K562 (cell line): ENCODE data around the gene AGAP1. TPM values are rescaled to one million over a fixed set of nuclear protein-coding genes. Genes with fewer than 3 reads are reported as not detected.

ENCODE experiments used
- ATAC-seq: fragments of 200-7000 bp; cut with Tn5 transposase; 3 replicates; pipeline ENCODE4 v1.9.1; 2020; ENCODE audit warnings: moderate library complexity
- BruUV-seq: library from RNA; stranded (reverse); fragments of 400-500 nt; replicated peaks from 2 replicates; lab custom pipeline; 2021; lab: Mats Ljungman, UMichigan
- CTCF ChIA-PET: fragments of 300-600 bp; formaldehyde crosslinking; extraction: SDS; loops from one replicate; lab custom pipeline; 2021; ENCODE audit warnings: low intra/inter-chr PET ratio; lab: Yijun Ruan, JAX
- POLR2A ChIA-PET: fragments of 300-600, 350-650 bp; sonication (Branson Sonifier 250); formaldehyde crosslinking; extraction: SDS; loops from one replicate; lab custom pipeline; 2021; ENCODE audit warnings: antibody characterized with exemption, inconsistent platforms; lab: Yijun Ruan, JAX
- DNase-seq, 4 experiments: peaks; one replicate each; pipeline versions ENCODE4 v3.0.0 to v3.0.0-alpha.2; 2011 to 2018; ENCODE audit warnings: low spot score in 3 of 4, mixed read lengths in 3 of 4; ENCODE audit errors: extremely low read depth in 1 of 4
- FAIRE-seq: peaks from 2 replicates; lab custom pipeline; 2011; peaks lifted over from hg19 to GRCh38; lab: Jason Lieb, UNC
- H2AFZ ChIP-seq: 2 replicates; pipeline ENCODE4 v1.6.0; 2011; ENCODE audit warnings: low read depth, low read length, control low read depth, inconsistent platforms
- H3K27ac ChIP-seq: fragments of 200-600 bp; 3 replicates; pipeline ENCODE4 v1.8.0; 2011; ENCODE audit warnings: low read depth, mild to moderate bottlenecking, control low read depth, inconsistent platforms, low read length, moderate library complexity, mixed read lengths; ENCODE audit errors: extremely low read depth
- H3K27me3 ChIP-seq, 2 experiments: fragments of 300-600 bp in 1 of 2; 2 replicates in 1 of 2; 3 replicates in 1 of 2; pipeline versions ENCODE4 v1.6.0 to v1.8.0; 2011; ENCODE audit warnings: inconsistent platforms in 2 of 2, low read length in 2 of 2, mild to moderate bottlenecking in 1 of 2, mixed read lengths in 1 of 2, moderate library complexity in 1 of 2; ENCODE audit not compliant: control insufficient read depth in 2 of 2, insufficient read depth in 2 of 2
- H3K36me3 ChIP-seq: fragments of 300-600 bp; 3 replicates; pipeline ENCODE4 v1.8.0; 2011; ENCODE audit warnings: mild to moderate bottlenecking, low read length, inconsistent platforms; ENCODE audit not compliant: control insufficient read depth, insufficient read depth
- H3K4me1 ChIP-seq, 2 experiments: fragments of 200-600 bp in 1 of 2; replicated peaks in 1 of 2; 2 replicates in 1 of 2; 3 replicates in 1 of 2; pipeline versions ENCODE4 v1.5.1 to v1.8.0; 2011; ENCODE audit warnings: inconsistent platforms in 2 of 2, low read length in 2 of 2, mild to moderate bottlenecking in 1 of 2, mixed read lengths in 1 of 2, moderate library complexity in 1 of 2; ENCODE audit not compliant: control insufficient read depth in 2 of 2, insufficient read depth in 2 of 2
- H3K4me2 ChIP-seq: 2 replicates; pipeline ENCODE4 v1.6.1; 2011; ENCODE audit warnings: low read length, control low read depth, inconsistent platforms, mixed read lengths; ENCODE audit not compliant: insufficient read depth
- H3K4me3 ChIP-seq: fragments of 200-600 bp; sonication (generic), shearing (Covaris generic); 2 replicates; pipeline ENCODE4 v1.5.1; 2016; ENCODE audit warnings: control low read depth, inconsistent platforms
- H3K79me2 ChIP-seq: fragments of 200-600 bp; 3 replicates; pipeline ENCODE4 v1.8.0; 2011; ENCODE audit warnings: low read length, inconsistent platforms; ENCODE audit not compliant: control insufficient read depth, insufficient read depth
- H3K9ac ChIP-seq, 2 experiments: 2 replicates each; pipeline versions ENCODE4 v1.6.0 to v1.6.1; 2011; ENCODE audit warnings: low read depth in 2 of 2, low read length in 2 of 2, control low read depth in 1 of 2, inconsistent platforms in 1 of 2, mild to moderate bottlenecking in 1 of 2, mixed read lengths in 1 of 2; ENCODE audit not compliant: insufficient read depth in 1 of 2
- H3K9me1 ChIP-seq: one replicate; pipeline ENCODE4 v1.6.0; 2011; ENCODE audit warnings: inconsistent platforms, mild to moderate bottlenecking, low read length, moderate library complexity; ENCODE audit not compliant: control insufficient read depth, insufficient read depth
- H3K9me3 ChIP-seq: replicated peaks from 2 replicates; pipeline ENCODE4 v1.5.1; 2011; ENCODE audit warnings: low read depth, low read length, inconsistent platforms; ENCODE audit not compliant: control insufficient read depth, insufficient read depth
- H4K20me1 ChIP-seq: replicated peaks from 2 replicates; pipeline ENCODE4 v1.6.1; 2011; ENCODE audit warnings: low read length, inconsistent platforms, mixed read lengths; ENCODE audit not compliant: control insufficient read depth, insufficient read depth
- ZNF184 ChIP-seq: sonication (generic); formaldehyde crosslinking; IDR thresholded peaks from 2 replicates; pipeline ENCODE4 v1.5.0; 2020; ENCODE audit warnings: missing genetic modification reagents
- WGBS: fragments of 100-300 bp; shearing (Covaris generic); methylation state at CpG from one replicate; pipeline ENCODE4 v1.1.6; 2016; ENCODE audit warnings: low coverage, mixed read lengths; ENCODE audit not compliant: insufficient coverage; ENCODE audit errors: missing lambda C conversion rate; 5-methylcytosine and 5-hydroxymethylcytosine counted together
- in situ Hi-C: fragments of 300-500 bp; cut with MboI; formaldehyde crosslinking; loops from 4 replicates; pipeline ENCODE4 v1.15.0; 2018; ENCODE audit warnings: inconsistent platforms, mixed read lengths
- intact Hi-C: fragments of 100-400 bp; cut with micrococcal nuclease; formaldehyde crosslinking; loops from 2 replicates; pipeline ENCODE4 v1.14.2; 2022
- polyA plus RNA-seq, 8 experiments: library from polyadenylated mRNA; depleted of rRNA in 4 of 8; stranded (reverse) in 5 of 8; unstranded in 3 of 8; fragments of >200 nt; fragmentation: Nextera tagmentation in 2 of 8; fragmentation: Illumina TruSeq in 1 of 8; extraction: Ambion mirVana in 2 of 8; extraction: Trizol in 1 of 8; gene quantifications; 2 replicates each; pipeline versions ENCODE4 v1.2.1 to v1.2.3, GENCODE V29; 2011 to 2014; ENCODE audit warnings: inconsistent platforms in 1 of 8, missing spikeins in 1 of 8
- total RNA-seq, 7 experiments: library from RNA; depleted of rRNA in 6 of 7; stranded (reverse); fragments of >200 nt in 6 of 7; fragmentation: Illumina TruSeq in 2 of 7; extraction: Trizol in 2 of 7; gene quantifications; 2 replicates each; pipeline versions ENCODE4 v1.2.1 to v1.2.3, GENCODE V29; 2011 to 2021; ENCODE audit warnings: low replicate concordance in 1 of 7
- TF ChIP-seq, protein P1 (sequence below): sonication (generic); formaldehyde crosslinking; IDR thresholded peaks from 2 replicates; pipeline ENCODE4 v1.8.0; 2022; ENCODE audit warnings: missing genetic modification reagents, mild to moderate bottlenecking, borderline replicate concordance
- TF ChIP-seq, protein P2 (sequence below): fragments of 200-800 bp; sonication (Bioruptor generic); IDR thresholded peaks from 2 replicates; pipeline ENCODE4 v1.6.1; 2017; ENCODE audit warnings: missing genetic modification characterization, missing compliant biosample characterization

The AGAP1 gene
- total and polyA plus RNA-seq, 9 of the 15 experiments (the other 6 are each of a cell fraction or from before 2014, with no cell fraction given): 1.3 to 24.0 (median 10.6) TPM

DNA sequence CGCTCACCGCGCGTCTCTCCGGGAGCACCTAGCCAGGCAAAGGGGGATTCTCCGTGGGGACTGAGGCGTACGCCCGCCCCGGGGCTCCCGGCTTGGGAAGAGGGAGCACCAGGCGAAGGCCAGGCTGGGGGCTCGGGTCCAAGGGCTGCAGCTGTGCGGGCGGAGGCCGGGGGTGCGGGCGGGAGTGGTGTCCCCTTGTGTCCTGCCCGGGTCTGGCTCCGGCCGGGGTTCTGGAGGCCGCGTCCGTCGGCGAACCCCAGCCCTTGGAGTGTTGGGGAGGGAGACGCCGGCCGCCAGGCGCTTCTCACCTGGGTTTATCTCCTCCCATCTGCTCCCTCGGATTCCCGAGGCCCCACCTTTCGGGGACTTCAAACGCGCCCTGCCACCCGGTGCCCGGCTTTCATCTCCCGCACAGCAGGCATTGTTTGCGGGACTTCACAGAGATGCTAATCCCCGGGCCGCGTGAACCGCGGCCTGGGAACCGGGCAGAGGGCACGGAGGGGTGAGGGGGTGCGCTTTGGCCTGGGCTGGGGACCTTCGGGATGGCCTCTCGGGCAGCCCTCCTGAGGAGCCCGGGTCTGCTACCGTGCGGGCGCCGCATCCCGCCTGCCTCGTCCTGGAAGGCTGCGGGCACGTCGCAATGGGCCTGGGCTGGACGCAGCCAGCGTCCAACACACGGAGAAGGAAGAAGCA lies 679.3 kb downstream of the AGAP1 start:
- Histone ChIP-seq H3K9ac (no peak overlapping the region), H2AFZ (no peak overlapping the region), H3K27me3 (no peaks in the 10 kb centered on the region), H3K4me3 (no peak overlapping the region), H3K79me2 (no peaks in the 10 kb centered on the region), H3K9me3 (no peaks in the 10 kb centered on the region), H3K4me1 (peaks cover 2 to 17% of the 10 kb centered on the region in 2 experiments; a peak in 4 of 5 replicates), H4K20me1 (no peaks in the 10 kb centered on the region), H3K4me2 (no peak overlapping the region), H3K9me1 (no peaks in the 10 kb centered on the region), H3K27ac (no peak overlapping the region), H3K36me3 (no peaks in the 10 kb centered on the region)
- ATAC-seq (no peak), DNase-seq (no peak), FAIRE-seq (no peak)
- no TSS peak for BruUV-seq
- intact Hi-C loops: no loop called here
- ChIA-PET POLR2A (no interaction called here), CTCF (no interaction called here)
- whole genome bisulfite sequencing: 0% methylated on average over 1 of the region's 62 CpGs
- no peak for TF ChIP-seq ZNF184 (CRISPR knock-in tag)
- TF ChIP-seq, protein P1, sequence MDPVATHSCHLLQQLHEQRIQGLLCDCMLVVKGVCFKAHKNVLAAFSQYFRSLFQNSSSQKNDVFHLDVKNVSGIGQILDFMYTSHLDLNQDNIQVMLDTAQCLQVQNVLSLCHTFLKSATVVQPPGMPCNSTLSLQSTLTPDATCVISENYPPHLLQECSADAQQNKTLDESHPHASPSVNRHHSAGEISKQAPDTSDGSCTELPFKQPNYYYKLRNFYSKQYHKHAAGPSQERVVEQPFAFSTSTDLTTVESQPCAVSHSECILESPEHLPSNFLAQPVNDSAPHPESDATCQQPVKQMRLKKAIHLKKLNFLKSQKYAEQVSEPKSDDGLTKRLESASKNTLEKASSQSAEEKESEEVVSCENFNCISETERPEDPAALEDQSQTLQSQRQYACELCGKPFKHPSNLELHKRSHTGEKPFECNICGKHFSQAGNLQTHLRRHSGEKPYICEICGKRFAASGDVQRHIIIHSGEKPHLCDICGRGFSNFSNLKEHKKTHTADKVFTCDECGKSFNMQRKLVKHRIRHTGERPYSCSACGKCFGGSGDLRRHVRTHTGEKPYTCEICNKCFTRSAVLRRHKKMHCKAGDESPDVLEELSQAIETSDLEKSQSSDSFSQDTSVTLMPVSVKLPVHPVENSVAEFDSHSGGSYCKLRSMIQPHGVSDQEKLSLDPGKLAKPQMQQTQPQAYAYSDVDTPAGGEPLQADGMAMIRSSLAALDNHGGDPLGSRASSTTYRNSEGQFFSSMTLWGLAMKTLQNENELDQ (CRISPR knock-in tag): no peak
- TF ChIP-seq, protein P2, sequence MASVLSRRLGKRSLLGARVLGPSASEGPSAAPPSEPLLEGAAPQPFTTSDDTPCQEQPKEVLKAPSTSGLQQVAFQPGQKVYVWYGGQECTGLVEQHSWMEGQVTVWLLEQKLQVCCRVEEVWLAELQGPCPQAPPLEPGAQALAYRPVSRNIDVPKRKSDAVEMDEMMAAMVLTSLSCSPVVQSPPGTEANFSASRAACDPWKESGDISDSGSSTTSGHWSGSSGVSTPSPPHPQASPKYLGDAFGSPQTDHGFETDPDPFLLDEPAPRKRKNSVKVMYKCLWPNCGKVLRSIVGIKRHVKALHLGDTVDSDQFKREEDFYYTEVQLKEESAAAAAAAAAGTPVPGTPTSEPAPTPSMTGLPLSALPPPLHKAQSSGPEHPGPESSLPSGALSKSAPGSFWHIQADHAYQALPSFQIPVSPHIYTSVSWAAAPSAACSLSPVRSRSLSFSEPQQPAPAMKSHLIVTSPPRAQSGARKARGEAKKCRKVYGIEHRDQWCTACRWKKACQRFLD (CRISPR knock-in tag): no peak
- in situ Hi-C loops: no loop called here
